Keratinocyte (primary cell): Measurements from ENCODE around the gene DOCK7. TPM values are rescaled to one million over a fixed set of nuclear protein-coding genes. Genes with fewer than 3 reads are reported as not detected.

Experiments used
- DNase-seq: peaks from one replicate; pipeline ENCODE4 v3.0.0-alpha.2; 2011; ENCODE audit warnings: low read depth, missing footprints, low spot score
- FAIRE-seq: peaks from 2 replicates; lab custom pipeline; 2011; peaks lifted over from hg19 to GRCh38; lab: Jason Lieb, UNC
- H2AFZ ChIP-seq: 2 replicates; pipeline ENCODE4 v1.6.0; 2012; ENCODE audit warnings: low read length, control low read depth, inconsistent platforms; ENCODE audit not compliant: control insufficient read depth
- H3K27ac ChIP-seq: 2 replicates; pipeline ENCODE4 v1.5.1; 2011; ENCODE audit warnings: low read length; ENCODE audit not compliant: control insufficient read depth, insufficient read depth
- H3K27me3 ChIP-seq: 3 replicates; pipeline ENCODE4 v1.6.0; 2011; ENCODE audit warnings: low read length; ENCODE audit not compliant: control insufficient read depth, insufficient read depth; ENCODE audit errors: extremely low read depth
- H3K36me3 ChIP-seq, 2 experiments: 2 replicates in 1 of 2; 3 replicates in 1 of 2; pipeline ENCODE4 v1.5.1; 2011; ENCODE audit warnings: low read length in 2 of 2, mild to moderate bottlenecking in 1 of 2; ENCODE audit not compliant: control insufficient read depth in 2 of 2, insufficient read depth in 2 of 2; ENCODE audit errors: extremely low read depth in 1 of 2
- H3K4me1 ChIP-seq: 3 replicates; pipeline ENCODE4 v1.5.1; 2011; ENCODE audit warnings: low read length; ENCODE audit not compliant: control insufficient read depth, insufficient read depth; ENCODE audit errors: extremely low read depth
- H3K4me2 ChIP-seq: 3 replicates; pipeline ENCODE4 v1.6.0; 2011; ENCODE audit warnings: low read depth, low read length; ENCODE audit not compliant: control insufficient read depth, insufficient read depth; ENCODE audit errors: extremely low read depth
- H3K4me3 ChIP-seq, 3 experiments: fragments of 200-600 bp in 1 of 3; sonication (generic) in 1 of 3; 2 replicates in 2 of 3; 3 replicates in 1 of 3; pipeline ENCODE4 v1.5.1; 2011 to 2016; ENCODE audit warnings: low read length in 3 of 3, mild to moderate bottlenecking in 3 of 3, control low read depth in 2 of 3, inconsistent platforms in 1 of 3, low read depth in 1 of 3, mixed read lengths in 1 of 3, mixed run types in 1 of 3, moderate library complexity in 1 of 3; ENCODE audit not compliant: control insufficient read depth in 2 of 3, insufficient read depth in 2 of 3; ENCODE audit errors: extremely low read depth in 1 of 3
- H3K79me2 ChIP-seq: 2 replicates; pipeline ENCODE4 v1.6.0; 2012; ENCODE audit warnings: low read length; ENCODE audit not compliant: control insufficient read depth, insufficient read depth
- H3K9ac ChIP-seq: 3 replicates; pipeline ENCODE4 v1.6.0; 2011; ENCODE audit warnings: low read length; ENCODE audit not compliant: control insufficient read depth, insufficient read depth; ENCODE audit errors: extremely low read depth
- H3K9me1 ChIP-seq: 3 replicates; pipeline ENCODE4 v1.6.0; 2011; ENCODE audit warnings: low read length; ENCODE audit not compliant: control insufficient read depth, insufficient read depth; ENCODE audit errors: extremely low read depth
- H3K9me3 ChIP-seq: 2 replicates; pipeline ENCODE4 v1.5.1; 2012; ENCODE audit warnings: low read depth, low read length; ENCODE audit not compliant: control insufficient read depth
- H4K20me1 ChIP-seq: 3 replicates; pipeline ENCODE4 v1.6.0; 2011; ENCODE audit warnings: low read length; ENCODE audit not compliant: control insufficient read depth, insufficient read depth; ENCODE audit errors: extremely low read depth
- CTCF ChIP-seq, 3 experiments: IDR thresholded peaks in 1 of 3; conservative IDR thresholded peaks in 1 of 3; optimal IDR thresholded peaks in 1 of 3; 2 replicates in 2 of 3; 3 replicates in 1 of 3; pipeline versions ENCODE3 to v1.5.1; 2011; ENCODE audit warnings: low read length in 3 of 3, mild to moderate bottlenecking in 3 of 3, moderate library complexity in 2 of 3, control low read depth in 1 of 3, inconsistent platforms in 1 of 3; ENCODE audit not compliant: insufficient read depth in 2 of 3; ENCODE audit errors: extremely low read depth in 1 of 3
- EZH2 ChIP-seq: IDR thresholded peaks from one replicate; pipeline ENCODE4 v1.6.1; 2012; ENCODE audit warnings: inconsistent platforms, mild to moderate bottlenecking, low read length, moderate library complexity
- dilution Hi-C: fragments of 300-500 bp; cut with MboI; formaldehyde crosslinking; loops from one replicate; pipeline ENCODE4 v1.7.0; 2020; ENCODE audit warnings: low sequenced_read_pairs; ENCODE audit not compliant: extremely low pct_ligation_motif_present
- polyA plus RNA-seq, 5 experiments: library from polyadenylated mRNA; depleted of rRNA in 3 of 5; stranded (reverse) in 3 of 5; stranded (forward) in 1 of 5; unstranded in 1 of 5; fragments of >200 nt; gene quantifications; 1 replicate in 1 of 5; 2 replicates in 3 of 5; 3 replicates in 1 of 5; pipeline versions ENCODE4 v1.2.1 to v1.2.3, GENCODE V29; 2011 to 2012; ENCODE audit warnings: missing spikeins in 2 of 5, low read depth in 1 of 5, low replicate concordance in 1 of 5

Gene DOCK7
- polyA plus RNA-seq, 1 donor (not counting 4 experiments of a cell fraction or from before 2014, with no cell fraction given): 66.9 TPM

- Histone ChIP-seq H2AFZ (no peak overlapping the region), H3K27ac (no peak overlapping the region), H3K79me2 (no peaks in the 10 kb centered on the region), H3K4me2 (no peak overlapping the region), H4K20me1 (no peaks in the 10 kb centered on the region), H3K9me3 (no peaks in the 10 kb centered on the region), H3K9me1 (no peaks in the 10 kb centered on the region), H3K4me3 (no peak overlapping the region), H3K27me3 (no peaks in the 10 kb centered on the region), H3K9ac (no peak overlapping the region), H3K36me3 (peaks cover 0 to 2% of the 10 kb centered on the region in 2 experiments), H3K4me1 (no peaks in the 10 kb centered on the region)
- dilution Hi-C loops: no loop called here
- FAIRE-seq (no peak), DNase-seq (no peak)
- TF ChIP-seq CTCF (optimal IDR thresholded peaks at IDR 0.05 in 1 of 3, IDR thresholded peaks at IDR 0.05 in 1 of 3, conservative IDR thresholded peaks at IDR 0.05 in 1 of 3; ENCODE audit: extremely low read depth in 1 of 3, insufficient read depth in 2 of 3, low read length in 3 of 3) (no peak), EZH2 (no peak)
These were observed 164.3 kb downstream of the DOCK7 start for GRCh38 chr1:62523860-62524259.

DNA sequence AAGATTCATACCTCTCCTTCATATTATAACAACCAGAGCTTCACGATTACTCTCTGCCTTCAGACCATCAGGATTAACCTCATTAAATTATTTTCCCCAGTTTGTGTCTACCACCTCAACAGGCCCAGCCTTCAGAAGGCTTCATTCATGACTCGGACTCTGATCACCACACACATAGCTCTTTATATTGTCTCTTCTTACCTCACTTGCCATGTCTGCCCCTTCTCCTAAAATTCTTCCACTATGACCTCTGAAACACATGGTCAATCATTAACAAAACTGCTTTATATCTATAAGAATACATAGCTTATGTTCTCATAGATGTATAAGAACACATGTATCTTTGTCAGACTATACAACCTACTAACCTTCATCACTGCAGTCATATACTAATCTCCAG, 171.6 kb downstream of the DOCK7 start:
- H3K4me2 ChIP-seq: no peak overlapping the region

More for the DNA sequence above, 171.6 kb downstream of the DOCK7 start:
- Histone ChIP-seq H3K9me1 (no peaks in the 10 kb centered on the region), H2AFZ (no peak overlapping the region), H3K4me3 (no peak overlapping the region), H3K9me3 (no peaks in the 10 kb centered on the region), H3K79me2 (no peaks in the 10 kb centered on the region), H3K36me3 (peaks cover 5 to 9% of the 10 kb centered on the region in 2 experiments), H4K20me1 (no peaks in the 10 kb centered on the region), H3K27me3 (no peaks in the 10 kb centered on the region), H3K4me1 (no peaks in the 10 kb centered on the region), H3K9ac (no peak overlapping the region), H3K27ac (no peak overlapping the region)
- no peak for TF ChIP-seq EZH2
- TF ChIP-seq CTCF (optimal IDR thresholded peaks at IDR 0.05 in 1 of 3, IDR thresholded peaks at IDR 0.05 in 1 of 3, conservative IDR thresholded peaks at IDR 0.05 in 1 of 3; ENCODE audit: extremely low read depth in 1 of 3, insufficient read depth in 2 of 3, low read length in 3 of 3): no peak
- dilution Hi-C loops: no loop called here
- no peak for FAIRE-seq
- DNase-seq: no peak
